ENCODE results near the gene SLC25A18. TPM values are rescaled to one million over a fixed set of nuclear protein-coding genes. Genes with fewer than 3 reads are reported as not detected.

SLC25A18 gene
- total RNA-seq, 4 donors from 2014 or later = 12.8 to 43.9 (median 17.0) TPM

- TF ChIP-seq CTCF (IDR thresholded peaks at IDR 0.05; ENCODE audit: low read depth) = no peak
Observed at GRCh38 chr22:17592201-17592600, 28.9 kb downstream of the SLC25A18 start.

- no peak for TF ChIP-seq CTCF (IDR thresholded peaks at IDR 0.05; ENCODE audit: low read depth)
Observed at GRCh38 chr22:17596226-17596625, 32.9 kb downstream of the SLC25A18 start.

GRCh38 chr22:17597217-17597616, 33.9 kb downstream of the SLC25A18 start:
- TF ChIP-seq CTCF (IDR thresholded peaks at IDR 0.05; ENCODE audit: low read depth) = no peak

- TF ChIP-seq CTCF (IDR thresholded peaks at IDR 0.05; ENCODE audit: low read depth) = no peak
Observed at GRCh38 chr22:17598318-17598717, 35.0 kb downstream of the SLC25A18 start.

- no peak for TF ChIP-seq CTCF (IDR thresholded peaks at IDR 0.05; ENCODE audit: low read depth)
Observed at GRCh38 chr22:17601031-17601430, 37.7 kb downstream of the SLC25A18 start.

- no peak for TF ChIP-seq CTCF (IDR thresholded peaks at IDR 0.05; ENCODE audit: low read depth)
Observed at GRCh38 chr22:17603668-17604067, 40.4 kb downstream of the SLC25A18 start.

- no peak for TF ChIP-seq CTCF (IDR thresholded peaks at IDR 0.05; ENCODE audit: low read depth)
Observed at GRCh38 chr22:17606496-17606895, 43.2 kb downstream of the SLC25A18 start.

Data from subcutaneous adipose tissue (tissue), 4 donors.